Neuronal stem cell (in vitro differentiated cells): ENCODE data around the gene CEP19.
"Not testable (repeated sequence)": the region's sequence is repeated elsewhere in the genome, so short reads cannot be mapped to it uniquely, and the experiment has no call there.

Experiments used
- DNase-seq: peaks from one replicate; pipeline ENCODE4 v3.0.0-alpha.2; 2013; ENCODE audit warnings: low spot score
- H2AFZ ChIP-seq: one replicate; pipeline ENCODE4 v1.6.1; 2013; ENCODE audit warnings: mild to moderate bottlenecking, low read length, inconsistent platforms
- H2AK5ac ChIP-seq: 2 replicates; pipeline ENCODE4 v1.6.1; 2013; ENCODE audit warnings: low read depth, mild to moderate bottlenecking, inconsistent platforms, low read length, moderate library complexity, mixed read lengths
- H2BK120ac ChIP-seq: 2 replicates; pipeline ENCODE4 v1.6.1; 2013; ENCODE audit warnings: low read depth, mild to moderate bottlenecking, inconsistent platforms, low read length, moderate library complexity, mixed read lengths
- H2BK12ac ChIP-seq: one replicate; pipeline ENCODE4 v1.6.1; 2013; ENCODE audit warnings: low read length, inconsistent platforms
- H2BK15ac ChIP-seq: 2 replicates; pipeline ENCODE4 v1.6.1; 2013; ENCODE audit warnings: mild to moderate bottlenecking, low read length, inconsistent platforms, mixed read lengths
- H2BK5ac ChIP-seq: one replicate; pipeline ENCODE4 v1.6.1; 2013; ENCODE audit warnings: inconsistent platforms, mild to moderate bottlenecking, low read length, moderate library complexity
- H3K14ac ChIP-seq: one replicate; pipeline ENCODE4 v1.6.1; 2013; ENCODE audit warnings: low read length, inconsistent platforms
- H3K18ac ChIP-seq: 2 replicates; pipeline ENCODE4 v1.6.1; 2013; ENCODE audit warnings: low read length, inconsistent platforms
- H3K23ac ChIP-seq: 2 replicates; pipeline ENCODE4 v1.6.1; 2013; ENCODE audit warnings: low read depth, mild to moderate bottlenecking, mixed read lengths, low read length, inconsistent platforms; ENCODE audit not compliant: poor library complexity
- H3K27ac ChIP-seq: replicated peaks from 3 replicates; pipeline ENCODE4 v1.5.1; 2013; ENCODE audit warnings: low read length, inconsistent platforms
- H3K27me3 ChIP-seq, 3 experiments: 2 replicates each; pipeline ENCODE4 v1.6.1; 2013; ENCODE audit warnings: low read length in 3 of 3, mild to moderate bottlenecking in 2 of 3, inconsistent platforms in 1 of 3, low read depth in 1 of 3, mixed read lengths in 1 of 3, moderate library complexity in 1 of 3; ENCODE audit not compliant: control insufficient read depth in 3 of 3, insufficient read depth in 3 of 3
- H3K36me3 ChIP-seq, 2 donors: replicated peaks in 1 of 2; 2 replicates each; pipeline ENCODE4 v1.6.1; 2013; ENCODE audit warnings: low read length in 2 of 2; ENCODE audit not compliant: control insufficient read depth in 2 of 2, insufficient read depth in 2 of 2
- H3K4ac ChIP-seq: 2 replicates; pipeline ENCODE4 v1.6.1; 2013; ENCODE audit warnings: inconsistent platforms, mild to moderate bottlenecking, low read length, moderate library complexity
- H3K4me1 ChIP-seq, 2 donors: 1 replicate in 1 of 2; 2 replicates in 1 of 2; pipeline ENCODE4 v1.6.1; 2013; ENCODE audit warnings: low read length in 2 of 2, low read depth in 1 of 2; ENCODE audit not compliant: control insufficient read depth in 2 of 2, insufficient read depth in 1 of 2
- H3K4me2 ChIP-seq: one replicate; pipeline ENCODE4 v1.6.1; 2013; ENCODE audit warnings: mild to moderate bottlenecking, low read length, inconsistent platforms; ENCODE audit not compliant: insufficient read depth, poor library complexity, severe bottlenecking
- H3K4me3 ChIP-seq, 2 donors: 2 replicates each; pipeline ENCODE4 v1.5.1; 2013; ENCODE audit warnings: low read length in 2 of 2, mild to moderate bottlenecking in 2 of 2, inconsistent platforms in 1 of 2, moderate library complexity in 1 of 2
- H3K79me1 ChIP-seq: one replicate; pipeline ENCODE4 v1.6.1; 2013; ENCODE audit warnings: low read depth, mild to moderate bottlenecking, inconsistent platforms, low read length, moderate library complexity
- H3K9ac ChIP-seq: one replicate; pipeline ENCODE4 v1.6.1; 2013; ENCODE audit warnings: mild to moderate bottlenecking, low read depth, low read length, inconsistent platforms; ENCODE audit not compliant: poor library complexity
- H3K9me3 ChIP-seq, 2 donors: replicated peaks in 1 of 2; 2 replicates each; pipeline versions ENCODE3 to v1.6.1; 2013; ENCODE audit warnings: low read length in 2 of 2, mild to moderate bottlenecking in 2 of 2, inconsistent platforms in 1 of 2, low read depth in 1 of 2, mixed read lengths in 1 of 2, moderate library complexity in 1 of 2; ENCODE audit not compliant: control insufficient read depth in 2 of 2, insufficient read depth in 1 of 2
- H4K8ac ChIP-seq: one replicate; pipeline ENCODE4 v1.6.1; 2013; ENCODE audit warnings: low read depth, mild to moderate bottlenecking, inconsistent platforms, low read length, moderate library complexity
- H4K91ac ChIP-seq: one replicate; pipeline ENCODE4 v1.6.1; 2013; ENCODE audit warnings: low read length, low read depth, mild to moderate bottlenecking, inconsistent platforms; ENCODE audit not compliant: poor library complexity
- WGBS, 2 donors: extraction: QIAGEN DNeasy Blood & Tissue Kit; methylation state at CpG; one replicate each; pipeline ENCODE4 v1.1.7; 2013; ENCODE audit warnings: missing lambda C conversion rate in 2 of 2, mixed read lengths in 1 of 2; ENCODE audit not compliant: insufficient read length in 2 of 2, insufficient replicate concordance in 1 of 2; ENCODE audit errors: extremely low coverage in 2 of 2; 5-methylcytosine and 5-hydroxymethylcytosine counted together

Gene CEP19

DNA sequence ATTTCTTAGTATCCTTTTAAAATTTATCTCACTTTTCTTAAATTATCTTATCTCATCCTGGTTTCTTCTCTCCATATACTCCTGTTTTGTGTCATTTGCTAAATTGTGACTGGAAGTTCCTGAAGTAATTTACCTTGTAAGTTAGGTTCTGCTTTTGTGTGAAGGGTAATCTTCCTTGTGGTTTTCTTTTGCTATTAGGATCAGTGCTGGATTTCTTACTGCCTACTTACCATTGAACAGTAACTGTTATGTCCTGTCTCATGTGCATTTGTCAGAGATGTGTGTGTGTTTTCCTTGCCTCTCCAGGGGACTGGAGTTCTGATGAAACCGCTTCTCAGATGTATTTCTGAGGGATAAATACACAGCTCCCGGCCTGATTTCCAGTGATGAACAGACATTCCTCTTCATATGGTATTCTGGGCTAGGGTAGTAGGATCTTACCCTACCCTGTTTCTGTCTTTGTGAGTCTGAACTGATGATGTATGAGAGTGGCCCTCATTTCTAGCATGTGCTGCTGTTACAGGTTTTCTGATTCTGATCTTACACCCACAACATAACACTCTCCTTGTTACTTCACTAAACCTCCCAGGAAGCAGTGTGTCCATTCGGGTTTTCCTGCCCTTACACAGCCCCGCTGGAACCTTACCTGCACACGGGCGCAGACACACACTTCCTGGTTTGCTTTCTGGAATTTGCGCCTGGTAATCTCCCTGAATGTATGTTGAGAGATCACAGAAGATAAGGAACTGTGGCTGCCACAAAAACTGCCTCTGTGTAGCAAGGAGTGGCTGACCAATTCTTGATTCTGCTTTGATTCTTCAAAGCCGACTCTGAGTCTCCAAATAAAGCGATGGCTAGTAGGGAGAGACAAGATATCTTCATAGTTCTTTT is 42.3 kb upstream of the CEP19 start:
- no peak overlapping the region for H2AFZ ChIP-seq
- peaks cover 10 to 42% of the 10 kb centered on the region in 2 donors for H3K9me3 ChIP-seq
- H4K8ac ChIP-seq, result no peak overlapping the region
- H3K27ac ChIP-seq, result no peak overlapping the region
- H2BK120ac ChIP-seq, result no peak overlapping the region
- H4K91ac ChIP-seq, result no peak overlapping the region
- WGBS, 2 donors, result no CpG with 5 or more reads among the region's 9 CpGs
- H2BK12ac ChIP-seq, result no peak overlapping the region
- no peak overlapping the region for H3K9ac ChIP-seq
- H3K4ac ChIP-seq, result no peak overlapping the region
- H3K27me3 ChIP-seq, result no peaks in the 10 kb centered on the region
- H3K18ac ChIP-seq, result no peak overlapping the region
- no peak overlapping the region for H2BK5ac ChIP-seq
- peaks cover 9 to 60% of the 10 kb centered on the region in 2 donors for H3K36me3 ChIP-seq
- H3K23ac ChIP-seq, result no peak overlapping the region
- no peak overlapping the region for H3K4me3 ChIP-seq
- no peak overlapping the region for H3K14ac ChIP-seq
- no peaks in the 10 kb centered on the region for H3K4me1 ChIP-seq
- no peak overlapping the region for H2BK15ac ChIP-seq
- no peak overlapping the region for H3K4me2 ChIP-seq
- peaks cover 3% of the 10 kb centered on the region for H3K79me1 ChIP-seq
- DNase-seq, result no peak
- H2AK5ac ChIP-seq, result no peak overlapping the region

DNA sequence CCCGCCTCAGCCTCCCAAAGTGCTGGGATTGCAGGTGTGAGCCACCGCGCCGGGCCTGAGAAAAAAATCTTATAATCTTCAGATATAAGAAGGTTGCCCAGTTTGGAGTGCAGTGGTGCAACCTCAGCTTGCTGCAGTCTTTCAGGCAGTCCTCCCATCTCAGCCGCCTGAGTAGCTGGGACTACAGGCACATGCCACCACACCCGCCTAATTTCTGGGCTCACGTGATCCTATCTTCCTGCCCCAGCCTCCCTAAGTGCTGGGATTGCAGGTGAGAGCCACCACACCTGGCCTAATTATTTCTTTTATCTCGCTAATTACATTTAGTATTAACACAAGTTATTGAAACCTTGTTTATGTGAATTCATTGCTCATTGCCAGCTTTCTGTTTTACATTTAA is 41.2 kb upstream of the CEP19 start:
- no peak for DNase-seq
- WGBS, 2 donors, result no CpG with 5 or more reads among the region's 8 CpGs
- Histone ChIP-seq H3K4me3 (no peak overlapping the region), H3K27me3 (no peaks in the 10 kb centered on the region), H3K27ac (no peak overlapping the region), H2BK120ac (no peak overlapping the region), H3K4me2 (no peak overlapping the region), H3K23ac (no peak overlapping the region), H2AFZ (no peak overlapping the region), H3K14ac (no peak overlapping the region), H3K36me3 (peaks cover 6 to 71% of the 10 kb centered on the region in 2 donors), H3K18ac (no peak overlapping the region), H2BK15ac (no peak overlapping the region), H2BK12ac (no peak overlapping the region), H3K9me3 (peaks cover 10 to 46% of the 10 kb centered on the region in 2 donors), H4K8ac (no peak overlapping the region), H2AK5ac (no peak overlapping the region), H3K9ac (no peak overlapping the region), H3K4ac (no peak overlapping the region), H2BK5ac (no peak overlapping the region), H3K79me1 (peaks cover 5% of the 10 kb centered on the region), H4K91ac (no peak overlapping the region), H3K4me1 (no peaks in the 10 kb centered on the region)

DNA sequence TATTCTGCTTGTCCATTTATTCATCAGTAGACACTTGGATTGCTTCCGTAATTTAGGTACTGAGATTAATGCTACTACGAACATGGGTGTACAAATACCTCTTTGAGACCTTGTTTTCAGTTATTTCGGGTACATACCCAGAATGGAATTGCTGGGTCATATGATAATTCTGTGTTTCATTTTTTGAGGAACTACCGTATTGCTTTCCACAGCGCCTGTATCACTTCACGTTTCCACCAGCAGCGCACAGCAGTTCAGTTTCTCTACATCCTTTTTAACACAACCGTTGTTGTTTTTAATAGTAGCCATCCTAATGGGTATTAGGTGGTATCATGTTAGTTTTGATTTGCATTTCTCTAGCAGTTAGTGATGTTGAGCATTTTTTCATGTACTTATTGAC is 37.1 kb upstream of the CEP19 start:
- H2AK5ac ChIP-seq, result no peak overlapping the region
- H3K27ac ChIP-seq, result no peak overlapping the region
- peaks cover 0 to 78% of the 10 kb centered on the region in 2 donors for H3K36me3 ChIP-seq
- H3K4me2 ChIP-seq, result no peak overlapping the region
- H3K9ac ChIP-seq, result no peak overlapping the region
- no peak overlapping the region for H3K18ac ChIP-seq
- WGBS, 2 donors, result no CpG with 5 or more reads among the region's 8 CpGs
- no peak overlapping the region for H2AFZ ChIP-seq
- H3K79me1 ChIP-seq, result peaks cover 5% of the 10 kb centered on the region
- no peaks in the 10 kb centered on the region for H3K4me1 ChIP-seq
- no peak overlapping the region for H3K23ac ChIP-seq
- H3K4ac ChIP-seq, result no peak overlapping the region
- H2BK120ac ChIP-seq, result no peak overlapping the region
- H3K9me3 ChIP-seq, result peaks cover 0 to 26% of the 10 kb centered on the region in 2 donors
- H3K4me3 ChIP-seq, result no peak overlapping the region
- no peak overlapping the region for H3K14ac ChIP-seq
- no peaks in the 10 kb centered on the region for H3K27me3 ChIP-seq
- H2BK5ac ChIP-seq, result no peak overlapping the region
- H4K8ac ChIP-seq, result no peak overlapping the region
- no peak overlapping the region for H2BK15ac ChIP-seq
- no peak for DNase-seq
- H2BK12ac ChIP-seq, result no peak overlapping the region
- H4K91ac ChIP-seq, result no peak overlapping the region

DNA sequence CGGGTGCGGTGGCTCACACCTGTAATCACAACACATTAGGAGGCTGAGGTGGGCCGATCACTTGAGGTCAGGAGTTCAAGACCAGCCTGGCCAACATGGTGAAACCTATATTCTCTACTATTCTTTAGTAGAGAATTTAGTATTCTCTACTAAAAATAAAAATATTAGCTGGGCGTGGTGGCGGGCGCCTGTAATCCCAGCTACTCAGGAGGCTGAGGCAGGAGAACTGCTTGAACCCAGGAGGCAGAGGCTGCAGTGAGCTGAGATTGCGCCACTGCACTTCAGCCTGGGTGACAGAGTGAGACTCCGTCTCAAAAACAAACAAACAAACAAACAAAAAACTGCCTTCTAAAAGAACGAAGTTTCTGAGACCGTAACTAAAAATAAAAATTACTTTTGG is 31.5 kb upstream of the CEP19 start:
- peaks cover 0 to 17% of the 10 kb centered on the region in 2 donors for H3K9me3 ChIP-seq
- peaks cover 0 to 41% of the 10 kb centered on the region in 2 donors for H3K36me3 ChIP-seq
- H2BK5ac ChIP-seq, H2AFZ ChIP-seq, H2BK15ac ChIP-seq, H3K4me1 ChIP-seq, H3K9ac ChIP-seq, H3K18ac ChIP-seq, H3K4me2 ChIP-seq, H3K27ac ChIP-seq, H3K4me3 ChIP-seq, H3K14ac ChIP-seq, H2BK120ac ChIP-seq, H3K79me1 ChIP-seq, H3K4ac ChIP-seq, H4K8ac ChIP-seq, H2BK12ac ChIP-seq, H3K23ac ChIP-seq, H3K27me3 ChIP-seq, H2AK5ac ChIP-seq, DNase-seq, H4K91ac ChIP-seq: not testable (repeated sequence)
- WGBS, 2 donors, result no CpG with 5 or more reads among the region's 10 CpGs
